Right atrium auricular region (tissue), 2 donors: ENCODE measurements around the gene GNA15. TPM values are rescaled to one million over a fixed set of nuclear protein-coding genes. Genes with fewer than 3 reads are reported as not detected.

Experiments
- DNase-seq: peaks from one replicate; pipeline ENCODE4 v3.0.0-alpha.2; 2019; ENCODE audit warnings: low spot score
- H3K27ac ChIP-seq, 2 donors: fragments of 200-600 bp; sonication (generic); 1 replicate in 1 of 2; 2 replicates in 1 of 2; pipeline ENCODE4 v1.5.1; 2016 to 2019
- H3K27me3 ChIP-seq, 2 donors: fragments of 200-600 bp; sonication (generic); one replicate each; pipeline versions ENCODE4 v1.5.1 to v1.6.0; 2017 to 2019
- H3K36me3 ChIP-seq: fragments of 200-600 bp; sonication (generic); one replicate; pipeline ENCODE4 v1.5.1; 2016
- H3K4me1 ChIP-seq, 2 donors: fragments of 200-600 bp; sonication (generic); one replicate each; pipeline versions ENCODE4 v1.5.1 to v1.6.0; 2017 to 2019
- H3K4me3 ChIP-seq, 2 donors: fragments of 200-600 bp; sonication (generic); 1 replicate in 1 of 2; 2 replicates in 1 of 2; pipeline ENCODE4 v1.5.1; 2017 to 2019; ENCODE audit warnings: mild to moderate bottlenecking in 1 of 2, moderate library complexity in 1 of 2
- H3K9me3 ChIP-seq, 2 donors: fragments of 200-600 bp; sonication (generic); one replicate each; pipeline ENCODE4 v1.5.1; 2019
- CTCF ChIP-seq, 2 donors: fragments of 200-600 bp; sonication (generic); IDR thresholded peaks; one replicate each; pipeline ENCODE4 v1.5.1; 2019; ENCODE audit warnings: antibody characterized with exemption in 2 of 2
- total RNA-seq, 2 donors: library from RNA; depleted of rRNA; stranded (reverse); fragments of >200 nt; gene quantifications; one replicate each; pipeline ENCODE4 v1.1.0, GENCODE V29; 2016

The GNA15 gene
- total RNA-seq, 2 donors from 2014 or later: 0.74 to 3.0 TPM

- no peak for DNase-seq
- TF ChIP-seq CTCF (IDR thresholded peaks at IDR 0.05): no peak
- H3K27me3 ChIP-seq: no peaks in the 10 kb centered on the region
- peak overlapping the region; percentile 91 to 92 for H3K27ac ChIP-seq
- no peaks in the 10 kb centered on the region for H3K36me3 ChIP-seq
- no peaks in the 10 kb centered on the region for H3K9me3 ChIP-seq
- H3K4me1 ChIP-seq: peaks cover 0 to 95% of the 10 kb centered on the region in 2 donors
- peak overlapping the region; percentile 11 to 99 for H3K4me3 ChIP-seq
Observed at GRCh38 chr19:3099347-3100145, 36.3 kb upstream of the GNA15 start.

GRCh38 chr19:3100331-3100730 is 35.5 kb upstream of the GNA15 start:
- no peaks in the 10 kb centered on the region for H3K36me3 ChIP-seq
- peak overlapping the region; percentile 31 to 92 for H3K27ac ChIP-seq
- no peak for TF ChIP-seq CTCF (IDR thresholded peaks at IDR 0.05)
- no peak for DNase-seq
- H3K9me3 ChIP-seq: no peaks in the 10 kb centered on the region
- H3K4me1 ChIP-seq: peaks cover 0 to 97% of the 10 kb centered on the region in 2 donors
- no peak overlapping the region for H3K4me3 ChIP-seq
- no peaks in the 10 kb centered on the region for H3K27me3 ChIP-seq

- H3K27me3 ChIP-seq: no peaks in the 10 kb centered on the region
- H3K9me3 ChIP-seq: no peaks in the 10 kb centered on the region
- peak overlapping the region; percentile 31 to 92 for H3K27ac ChIP-seq
- no peak for TF ChIP-seq CTCF (IDR thresholded peaks at IDR 0.05)
- DNase-seq: no peak
- H3K36me3 ChIP-seq: no peaks in the 10 kb centered on the region
- peaks cover 0 to 96% of the 10 kb centered on the region in 2 donors for H3K4me1 ChIP-seq
- no peak overlapping the region for H3K4me3 ChIP-seq
Observed at GRCh38 chr19:3100747-3101730, 34.8 kb upstream of the GNA15 start.

GRCh38 chr19:3102239-3103140 is 33.3 kb upstream of the GNA15 start:
- TF ChIP-seq CTCF (IDR thresholded peaks at IDR 0.05): no peak
- Histone ChIP-seq H3K9me3 (no peaks in the 10 kb centered on the region), H3K4me3 (no peak overlapping the region), H3K27ac (no peak overlapping the region), H3K27me3 (no peaks in the 10 kb centered on the region), H3K36me3 (no peaks in the 10 kb centered on the region), H3K4me1 (peaks cover 0 to 94% of the 10 kb centered on the region in 2 donors)
- no peak for DNase-seq

GRCh38 chr19:3104708-3104983 is 31.2 kb upstream of the GNA15 start:
- H3K36me3 ChIP-seq: no peaks in the 10 kb centered on the region
- DNase-seq: no peak
- TF ChIP-seq CTCF (IDR thresholded peaks at IDR 0.05): no peak
- H3K27me3 ChIP-seq: no peaks in the 10 kb centered on the region
- H3K4me3 ChIP-seq: no peak overlapping the region
- H3K4me1 ChIP-seq: peaks cover 0 to 86% of the 10 kb centered on the region in 2 donors
- no peaks in the 10 kb centered on the region for H3K9me3 ChIP-seq
- H3K27ac ChIP-seq: no peak overlapping the region
